NCI-H446 (cell line): ENCODE data around the gene NUP214.
"Not testable (repeated sequence)": the region's sequence is repeated elsewhere in the genome, so short reads cannot be mapped to it uniquely, and the experiment has no call there.

ENCODE experiments used
- DNase-seq, 2 experiments: peaks; one replicate each; lab custom pipeline; 2025; lab: John Stamatoyannopoulos, UW

NUP214 gene

GRCh38 chr9:131234799-131235479 lies 109.6 kb downstream of the NUP214 start:
- no peak for DNase-seq

DNA sequence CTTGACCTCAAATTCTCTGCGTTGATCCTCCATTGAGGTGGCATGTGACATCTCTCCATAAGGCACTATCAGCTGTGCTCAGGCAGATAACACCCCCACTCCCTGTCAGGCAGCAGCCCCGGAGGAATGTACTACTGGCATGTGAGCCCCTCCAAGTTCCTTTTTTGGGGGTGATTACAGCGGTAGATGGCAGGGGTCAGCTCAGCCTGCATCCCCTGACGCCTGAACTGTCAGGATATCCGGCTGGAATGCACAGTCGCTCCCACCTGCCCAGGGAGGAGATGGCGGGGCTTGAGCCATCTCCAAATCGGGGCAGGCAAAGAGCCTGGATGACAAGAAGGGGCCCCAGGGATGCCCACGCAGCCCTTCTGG lies 110.1 kb downstream of the NUP214 start:
- no peak for DNase-seq

DNA sequence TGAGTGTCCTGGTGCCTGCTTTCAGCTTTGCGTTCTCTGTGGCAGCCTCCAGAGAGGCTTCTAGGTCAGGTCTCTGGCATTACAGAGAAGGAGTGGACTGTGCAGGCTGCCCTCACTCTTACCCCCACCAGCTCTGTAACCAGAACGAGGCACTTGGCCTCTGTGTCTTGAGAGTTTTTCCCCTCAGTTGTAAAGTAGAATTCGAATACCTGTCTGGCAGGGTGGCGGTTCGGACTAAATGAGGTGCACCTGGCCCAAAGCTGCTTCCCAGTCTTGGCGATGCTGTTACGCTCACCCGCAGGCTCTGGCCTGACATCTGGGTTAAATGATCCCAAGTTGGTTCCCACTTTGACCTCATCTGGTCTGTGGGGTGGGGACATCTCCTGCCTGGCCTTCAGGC lies 110.8 kb downstream of the NUP214 start:
- DNase-seq: no peak

DNA sequence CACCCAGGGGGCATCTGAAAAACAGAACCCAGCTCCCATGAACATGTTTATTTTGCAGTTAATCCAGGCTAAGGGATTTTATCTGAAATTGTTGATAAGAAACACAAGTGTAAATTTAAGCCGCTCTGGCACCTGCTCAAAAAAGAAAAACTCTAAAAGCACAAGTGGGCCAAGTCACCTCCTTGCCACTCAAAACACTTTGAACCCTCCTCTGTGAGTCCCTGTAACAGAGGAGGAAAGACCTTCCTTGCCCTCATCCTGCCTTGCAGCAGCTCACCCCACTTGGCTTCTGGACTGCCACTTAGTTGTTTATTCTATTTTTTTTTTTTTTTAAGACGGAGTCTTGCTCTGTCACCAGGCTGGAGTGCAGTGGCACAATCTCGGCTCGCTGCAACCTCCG lies 111.4 kb downstream of the NUP214 start:
- no peak for DNase-seq

GRCh38 chr9:131237291-131237690 lies 111.9 kb downstream of the NUP214 start:
- no peak for DNase-seq

- DNase-seq: no peak
These were observed 112.6 kb downstream of the NUP214 start for GRCh38 chr9:131237931-131238401.

DNA sequence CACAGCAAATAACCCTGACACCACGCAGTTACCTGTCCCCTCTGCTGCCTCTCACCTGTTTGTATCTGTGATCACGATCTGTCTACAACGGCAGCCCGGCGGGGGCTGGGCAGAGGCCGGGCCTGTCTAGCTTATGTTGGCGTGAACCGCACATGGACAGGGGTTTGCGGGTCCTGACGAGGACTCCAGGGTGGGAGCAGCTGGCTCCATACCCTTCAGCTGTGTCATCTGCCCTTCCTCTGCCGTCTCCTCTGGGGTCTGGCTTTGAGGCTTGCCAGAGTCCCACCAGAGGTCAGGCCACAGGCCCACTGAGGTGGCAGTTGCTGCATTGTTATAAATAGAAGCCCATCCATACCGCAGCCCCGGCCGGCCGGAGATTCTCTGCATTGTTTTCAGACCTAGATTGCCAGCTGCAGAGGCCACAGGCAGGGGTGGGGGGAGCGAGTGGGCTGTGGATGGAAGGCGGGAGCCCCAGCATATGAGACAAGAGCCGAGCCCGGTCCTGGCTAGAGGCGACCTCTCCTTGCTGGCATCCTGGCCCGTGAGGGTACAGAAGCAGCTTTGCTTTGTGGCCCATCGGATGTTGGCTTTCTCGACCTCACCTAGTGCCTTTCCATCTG lies 113.1 kb downstream of the NUP214 start:
- DNase-seq: no peak

GRCh38 chr9:131239161-131239975 lies 114.0 kb downstream of the NUP214 start:
- DNase-seq: no peak

GRCh38 chr9:131240047-131240921 lies 114.9 kb downstream of the NUP214 start:
- DNase-seq: no peak

- DNase-seq: not testable (repeated sequence)
These were observed 118.9 kb downstream of the NUP214 start for GRCh38 chr9:131244331-131244730.

GRCh38 chr9:131246618-131247017 lies 121.2 kb downstream of the NUP214 start:
- no peak for DNase-seq

- DNase-seq: no peak
These were observed 126.7 kb downstream of the NUP214 start for GRCh38 chr9:131252120-131252519.

- no peak for DNase-seq
These were observed 128.6 kb downstream of the NUP214 start for GRCh38 chr9:131253891-131254491.

DNA sequence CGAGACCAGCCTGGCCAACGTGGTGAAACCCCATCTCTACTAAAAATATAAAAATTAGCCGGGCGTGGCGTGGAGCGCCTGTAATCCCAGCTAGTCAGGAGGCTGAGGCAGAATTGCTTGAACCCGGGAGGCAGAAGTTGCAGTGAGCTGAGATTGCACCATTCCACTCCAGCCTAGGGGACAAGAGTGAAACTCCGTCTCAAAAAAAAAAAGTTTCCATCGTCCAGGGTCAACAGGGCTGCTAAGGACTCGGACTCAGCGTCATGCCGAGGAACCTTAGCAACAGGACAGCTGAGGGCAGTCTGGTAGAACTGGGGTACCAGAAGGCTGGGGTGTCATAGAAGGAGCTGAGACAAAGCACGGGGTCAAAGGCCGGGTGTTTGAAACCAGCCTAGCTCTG lies 129.2 kb downstream of the NUP214 start:
- no peak for DNase-seq

DNA sequence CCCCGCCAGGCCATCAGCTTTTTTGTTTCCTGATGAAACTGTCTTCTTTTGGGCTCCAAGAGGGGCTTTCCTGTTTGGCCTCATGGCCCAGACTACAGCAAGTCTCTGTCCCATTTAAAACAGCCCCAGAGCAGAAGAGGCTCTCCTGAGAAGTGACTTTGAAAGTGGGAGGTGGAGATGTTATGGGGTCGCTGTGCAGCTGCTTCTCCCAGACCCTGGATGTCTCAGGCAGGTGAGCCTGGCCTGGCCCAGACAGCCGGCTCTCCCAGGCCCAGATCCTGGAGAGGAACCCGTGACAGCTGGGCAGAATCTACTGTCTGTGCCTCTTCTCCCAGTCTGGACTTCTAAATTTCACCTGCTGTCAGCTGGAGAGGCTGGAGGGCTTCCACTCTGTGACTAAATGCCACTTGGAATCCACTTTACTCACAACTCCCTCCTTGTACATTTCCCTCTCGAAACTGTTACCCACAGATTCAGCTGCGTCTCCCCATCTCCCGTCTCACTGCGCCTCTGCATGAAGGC lies 130.4 kb downstream of the NUP214 start:
- DNase-seq: no peak

- DNase-seq: no peak
These were observed 132.1 kb downstream of the NUP214 start for GRCh38 chr9:131257266-131258025.

DNA sequence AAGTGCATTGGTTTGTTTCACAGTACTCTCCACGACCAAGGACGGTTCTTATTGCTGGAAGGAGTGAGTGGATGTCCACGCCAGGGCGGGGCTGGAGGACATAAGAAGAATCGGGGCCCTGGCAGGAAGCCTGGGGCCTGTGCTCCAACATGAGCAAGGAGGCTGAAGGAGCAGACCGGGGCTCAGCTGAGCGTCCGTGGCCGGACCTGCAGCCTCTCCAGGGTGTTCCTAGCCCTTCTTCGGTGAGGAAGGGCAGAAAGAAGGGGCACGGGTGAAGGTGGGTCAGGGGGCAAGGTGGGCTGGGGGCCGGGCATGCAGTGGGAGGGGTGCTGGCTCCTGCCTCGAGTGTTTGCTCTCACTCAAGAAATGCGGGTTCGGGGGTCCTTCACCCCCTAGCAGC lies 132.8 kb downstream of the NUP214 start:
- no peak for DNase-seq

DNA sequence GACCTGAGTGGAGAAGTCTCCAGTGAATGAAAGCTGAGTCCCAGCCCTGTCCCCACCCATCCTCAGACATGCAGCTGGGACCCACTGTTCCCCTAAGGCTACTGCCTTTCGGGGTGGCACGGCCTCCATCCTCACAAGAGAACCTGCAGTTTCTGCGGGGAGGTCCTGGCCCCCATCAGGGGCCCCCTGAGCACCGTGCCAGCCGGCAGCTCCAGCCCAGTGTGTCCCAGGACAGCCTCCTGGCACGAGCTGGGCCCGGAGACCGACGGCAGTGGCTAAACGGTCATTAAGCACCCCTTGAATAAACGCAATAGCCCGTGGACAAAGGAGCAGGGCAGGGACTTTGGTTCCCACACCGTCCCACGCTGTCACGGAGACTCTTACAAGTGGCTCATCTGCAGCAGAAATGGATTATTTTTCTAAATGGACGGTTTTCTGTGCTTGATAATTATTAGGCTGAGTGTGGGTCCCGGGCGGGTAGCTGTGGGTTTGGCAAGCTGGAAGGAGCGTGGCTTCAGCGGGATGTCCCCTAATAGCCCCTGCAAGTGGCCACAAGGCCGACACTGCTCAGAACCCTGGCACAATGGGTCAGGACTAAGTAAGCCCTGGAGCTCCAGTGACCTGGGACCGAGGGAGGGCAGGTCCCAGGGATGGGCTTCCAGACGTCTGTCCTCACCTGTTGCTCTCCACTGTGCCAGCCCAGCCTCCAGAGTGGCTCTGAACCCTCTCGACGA lies 133.5 kb downstream of the NUP214 start:
- DNase-seq: no peak

DNA sequence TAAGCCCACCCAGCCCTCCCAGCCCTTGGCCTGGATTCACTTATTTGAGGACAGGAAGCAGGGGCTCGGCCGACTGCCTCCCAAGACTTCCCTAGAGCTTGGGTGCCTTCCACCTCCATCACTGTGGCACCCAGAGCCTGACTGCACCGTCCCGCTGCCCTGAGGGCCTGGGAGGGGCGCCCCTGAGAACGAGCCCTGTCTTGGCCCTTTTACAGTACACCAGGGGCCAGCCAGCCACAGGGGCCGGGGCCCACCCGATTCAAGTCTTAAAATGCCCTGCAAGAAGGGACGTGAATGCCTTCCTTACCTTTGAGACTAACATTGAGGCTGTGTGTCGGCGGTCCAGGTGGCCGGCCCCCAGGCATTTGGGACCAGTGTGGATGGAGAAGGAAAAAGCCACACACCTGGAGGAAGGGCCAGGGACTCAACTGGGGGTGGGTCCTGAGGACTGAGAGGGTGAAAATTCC lies 134.1 kb downstream of the NUP214 start:
- DNase-seq: no peak
